IPS-20b (cell line): Measurements from ENCODE around the gene SEMA3C.
A peak's percentile ranks its signal among the peaks of the same experiment; 100 is the strongest.

Experiments used
- H3K27ac ChIP-seq: one replicate; pipeline ENCODE4 v1.5.1; 2013; ENCODE audit warnings: low read length
- H3K27me3 ChIP-seq: 2 replicates; pipeline ENCODE4 v1.6.1; 2013; ENCODE audit warnings: mild to moderate bottlenecking, low read length, inconsistent platforms; ENCODE audit not compliant: insufficient read depth
- H3K36me3 ChIP-seq: 2 replicates; pipeline ENCODE4 v1.6.1; 2013; ENCODE audit warnings: low read depth, mild to moderate bottlenecking, inconsistent platforms, low read length, moderate library complexity; ENCODE audit not compliant: insufficient read depth
- H3K4me1 ChIP-seq: 2 replicates; pipeline ENCODE4 v1.6.1; 2013; ENCODE audit warnings: mild to moderate bottlenecking, control low read depth, inconsistent platforms, low read length, moderate library complexity; ENCODE audit not compliant: insufficient read depth
- H3K4me3 ChIP-seq: 2 replicates; pipeline ENCODE4 v1.5.1; 2013; ENCODE audit warnings: mild to moderate bottlenecking, low read length, inconsistent platforms
- H3K9ac ChIP-seq: 2 replicates; pipeline ENCODE4 v1.6.1; 2013; ENCODE audit warnings: low read depth, mild to moderate bottlenecking, inconsistent platforms, low read length, moderate library complexity
- H3K9me3 ChIP-seq: 2 replicates; pipeline ENCODE4 v1.6.1; 2013; ENCODE audit warnings: mild to moderate bottlenecking, low read depth, low read length, inconsistent platforms; ENCODE audit not compliant: insufficient read depth

Gene SEMA3C

DNA sequence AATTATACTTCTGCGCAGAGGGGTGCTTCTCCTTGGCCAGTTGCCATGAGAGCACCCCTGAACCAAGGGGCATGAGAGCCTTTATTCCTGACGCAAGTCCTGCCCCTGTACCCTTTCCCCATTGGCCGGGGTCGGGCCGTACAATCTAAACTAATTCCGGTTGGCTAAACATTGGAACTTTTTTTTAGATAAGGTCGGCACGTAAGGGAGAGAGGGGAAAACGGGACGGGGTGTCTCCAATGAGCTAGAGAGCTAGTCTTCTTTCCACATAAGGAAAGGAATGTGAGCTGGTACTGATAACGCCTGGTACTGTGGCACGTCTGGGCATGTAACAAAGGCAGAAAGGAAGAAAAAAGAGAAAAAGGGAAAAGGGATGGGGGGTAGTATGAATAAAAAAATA, 183.5 kb downstream of the SEMA3C start:
- Histone ChIP-seq H3K9ac (no peak overlapping the region), H3K4me3 (no peak overlapping the region), H3K9me3 (no peaks in the 10 kb centered on the region), H3K27me3 (no peaks in the 10 kb centered on the region; the same call in 1 of the 2 replicates), H3K36me3 (no peaks in the 10 kb centered on the region), H3K27ac (no peak overlapping the region), H3K4me1 (peaks cover 7% of the 10 kb centered on the region; the same call in 1 of the 2 replicates)

DNA sequence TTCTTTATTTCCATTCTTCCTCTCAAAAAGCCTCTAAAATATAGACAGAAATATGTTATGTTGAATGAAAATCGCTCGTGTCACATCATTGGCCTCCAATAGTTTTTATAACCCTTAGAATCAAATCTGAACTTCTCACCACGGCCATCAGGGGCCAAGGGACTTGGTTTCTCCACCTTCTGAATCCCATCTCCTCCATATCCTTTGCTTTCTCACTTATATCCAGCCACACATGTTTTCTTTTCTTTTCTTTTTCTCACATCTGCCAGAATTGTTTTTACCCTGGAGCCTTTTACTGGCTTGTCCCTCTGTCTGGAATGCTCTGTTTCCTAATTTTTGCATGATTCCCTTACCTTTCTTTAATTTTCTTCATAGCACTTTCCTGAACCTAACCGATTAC, 184.8 kb downstream of the SEMA3C start:
- Histone ChIP-seq H3K27me3 (no peaks in the 10 kb centered on the region; the same call in 1 of the 2 replicates), H3K27ac (no peak overlapping the region), H3K4me3 (no peak overlapping the region), H3K9me3 (no peaks in the 10 kb centered on the region), H3K9ac (no peak overlapping the region), H3K4me1 (peaks cover 9% of the 10 kb centered on the region), H3K36me3 (no peaks in the 10 kb centered on the region)

DNA sequence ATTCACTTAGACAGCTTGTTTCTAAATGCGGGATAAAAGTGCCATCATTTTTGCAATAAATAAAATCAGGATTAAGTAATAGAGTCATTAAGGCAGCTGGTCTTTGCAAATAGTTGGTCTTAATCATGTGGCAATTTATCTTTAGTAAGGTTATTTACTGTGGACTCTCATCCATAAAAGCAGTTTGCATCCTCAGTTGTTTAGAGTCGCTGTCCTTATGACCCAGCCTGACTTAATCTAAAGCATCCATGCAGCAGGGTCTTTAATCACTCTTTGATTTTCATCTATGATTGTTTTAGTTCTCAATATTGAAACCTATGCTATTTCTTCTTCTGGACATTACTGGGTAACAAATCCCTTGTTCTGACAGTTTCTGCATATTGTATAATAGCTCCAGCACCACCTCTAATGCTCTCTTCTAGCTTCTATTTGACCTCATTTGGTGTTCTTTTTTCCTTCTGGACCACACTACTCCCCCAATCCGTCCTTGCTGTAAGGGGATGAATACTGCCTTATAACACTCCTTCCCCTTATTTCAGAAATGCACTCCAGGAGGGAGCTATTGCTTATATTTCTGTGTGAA, 185.4 kb downstream of the SEMA3C start:
- Histone ChIP-seq H3K36me3 (no peaks in the 10 kb centered on the region), H3K4me1 (peaks cover 9% of the 10 kb centered on the region), H3K9me3 (no peaks in the 10 kb centered on the region), H3K4me3 (no peak overlapping the region), H3K9ac (no peak overlapping the region), H3K27me3 (no peaks in the 10 kb centered on the region; the same call in 1 of the 2 replicates), H3K27ac (no peak overlapping the region)

DNA sequence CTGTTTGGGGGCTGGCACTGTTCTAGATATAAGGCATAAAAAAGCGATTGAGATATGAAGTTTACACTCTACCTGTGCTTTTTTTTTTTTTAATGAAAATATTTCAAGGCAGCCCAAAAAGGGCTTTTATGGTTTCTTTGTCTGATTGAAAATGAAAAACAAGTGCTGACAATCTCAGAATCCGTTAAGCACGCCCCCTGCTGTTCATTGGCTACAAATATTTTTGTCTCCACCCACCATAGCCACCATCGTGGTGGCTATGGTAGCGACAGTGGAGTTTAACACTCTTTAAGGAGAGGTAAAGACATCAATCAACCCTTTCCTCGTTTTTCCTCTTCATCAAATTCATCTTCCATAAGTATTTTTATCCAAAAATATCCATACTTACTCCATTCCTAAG, 186.2 kb downstream of the SEMA3C start:
- no peak overlapping the region for H3K9ac ChIP-seq
- H3K4me3 ChIP-seq = no peak overlapping the region
- no peaks in the 10 kb centered on the region for H3K36me3 ChIP-seq
- no peaks in the 10 kb centered on the region for H3K9me3 ChIP-seq
- H3K27me3 ChIP-seq = no peaks in the 10 kb centered on the region; the same call in 1 of the 2 replicates
- no peak overlapping the region for H3K27ac ChIP-seq
- H3K4me1 ChIP-seq = peaks cover 9% of the 10 kb centered on the region

DNA sequence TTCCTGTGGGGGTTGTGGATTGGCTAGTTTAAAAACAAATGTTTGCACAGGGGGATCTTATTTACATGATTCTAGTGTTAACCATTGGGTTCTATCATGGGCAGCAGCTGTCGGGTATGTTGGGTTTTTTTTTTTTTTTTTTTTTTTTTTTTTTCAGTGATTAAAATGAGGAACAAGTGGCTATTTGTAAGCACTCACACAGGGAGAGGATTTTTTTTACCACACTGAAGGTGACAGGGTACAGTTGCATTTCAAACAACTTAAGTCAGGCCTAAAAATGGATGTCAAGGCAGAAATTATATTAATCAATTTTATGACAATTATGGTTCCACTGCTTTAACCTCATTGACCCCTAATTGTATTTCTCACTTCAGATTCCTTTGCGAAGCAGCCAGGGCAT, 187.6 kb downstream of the SEMA3C start:
- Histone ChIP-seq H3K9ac (no peak overlapping the region), H3K4me1 (peaks cover 9% of the 10 kb centered on the region), H3K4me3 (no peak overlapping the region), H3K9me3 (no peaks in the 10 kb centered on the region), H3K36me3 (no peaks in the 10 kb centered on the region), H3K27me3 (no peaks in the 10 kb centered on the region; the same call in 1 of the 2 replicates), H3K27ac (no peak overlapping the region)

DNA sequence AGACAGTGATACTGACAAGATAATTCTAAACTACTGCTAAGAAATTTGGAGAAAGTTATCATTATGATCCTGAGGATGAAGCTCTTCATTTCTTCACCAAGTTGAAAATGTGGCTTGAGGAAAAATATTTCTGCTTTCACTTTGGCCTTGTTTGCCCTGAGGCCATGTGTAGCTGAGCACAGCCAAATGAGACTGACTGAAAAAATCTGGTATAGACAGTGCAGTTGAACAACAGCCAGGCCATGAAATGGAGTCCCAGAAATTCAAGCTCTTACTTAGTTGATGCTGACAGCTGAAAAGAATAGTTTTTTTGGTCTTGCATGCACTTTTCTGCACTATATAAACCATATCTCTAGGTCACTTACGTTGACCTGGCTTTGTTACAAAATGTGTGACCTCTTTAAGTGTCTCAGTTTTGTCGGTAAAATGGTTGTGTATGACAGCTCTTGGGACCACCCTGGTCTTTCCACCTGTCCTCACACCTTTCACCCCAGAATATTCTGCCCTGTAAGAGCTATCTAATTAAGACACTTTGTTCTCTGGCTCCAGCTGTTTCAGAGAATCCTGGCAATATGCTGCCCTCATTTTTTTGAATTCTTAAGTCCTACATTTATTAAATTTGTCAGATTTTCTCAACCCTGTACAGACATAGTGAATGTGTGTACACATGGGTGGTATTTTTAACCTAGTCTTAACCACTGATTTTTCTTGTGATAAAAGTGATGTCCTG, 189.1 kb downstream of the SEMA3C start:
- H3K4me3 ChIP-seq = no peak overlapping the region
- peaks cover 12% of the 10 kb centered on the region for H3K4me1 ChIP-seq
- H3K27ac ChIP-seq = no peak overlapping the region
- no peak overlapping the region for H3K9ac ChIP-seq
- no peaks in the 10 kb centered on the region for H3K36me3 ChIP-seq
- no peaks in the 10 kb centered on the region for H3K9me3 ChIP-seq
- H3K27me3 ChIP-seq = no peaks in the 10 kb centered on the region; the same call in 1 of the 2 replicates

DNA sequence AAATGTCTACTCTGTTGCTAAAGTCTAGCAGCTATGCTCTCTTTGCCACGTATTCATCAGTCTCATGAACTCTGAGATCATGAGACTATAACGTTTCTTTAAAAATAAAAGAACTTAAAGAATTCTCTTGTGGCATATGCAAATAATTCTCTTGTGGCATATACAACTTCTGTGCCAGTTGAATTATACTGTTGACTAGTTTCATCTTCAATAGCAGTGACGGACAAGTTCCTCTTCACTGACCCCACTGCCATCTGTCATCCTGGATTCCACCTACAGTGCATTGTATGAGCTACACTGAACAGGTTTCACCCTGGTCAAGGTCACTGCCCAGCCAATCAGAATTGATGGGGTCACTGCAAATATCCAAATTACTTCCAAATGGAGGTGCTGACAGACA, 192.2 kb downstream of the SEMA3C start:
- no peaks in the 10 kb centered on the region for H3K9me3 ChIP-seq
- H3K27me3 ChIP-seq = no peaks in the 10 kb centered on the region; the same call in 1 of the 2 replicates
- no peaks in the 10 kb centered on the region for H3K36me3 ChIP-seq
- peaks cover 31% of the 10 kb centered on the region for H3K4me1 ChIP-seq
- H3K4me3 ChIP-seq = no peak overlapping the region
- H3K9ac ChIP-seq = no peak overlapping the region
- H3K27ac ChIP-seq = no peak overlapping the region

DNA sequence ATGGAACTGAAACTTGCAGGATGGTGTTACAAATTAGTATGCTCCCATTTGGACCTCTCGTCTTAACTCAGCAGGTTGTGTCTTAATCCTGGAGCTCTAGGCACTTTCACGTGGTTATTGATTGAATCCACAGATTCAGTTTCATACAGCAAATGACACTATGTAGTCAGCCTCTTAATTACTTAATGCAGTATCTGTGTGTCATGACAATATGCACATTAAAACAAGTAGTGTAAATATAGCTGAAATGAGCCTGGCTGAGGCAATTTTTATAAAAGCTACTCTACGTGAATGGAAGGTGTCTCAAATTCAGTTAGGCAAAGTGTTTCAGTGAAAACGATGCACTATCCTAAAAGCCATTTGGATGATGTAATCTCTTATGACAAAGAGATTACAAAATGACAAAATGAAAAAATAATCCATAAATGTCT, 193.7 kb downstream of the SEMA3C start:
- Histone ChIP-seq H3K9ac (no peak overlapping the region), H3K4me1 (peaks cover 27% of the 10 kb centered on the region), H3K36me3 (no peaks in the 10 kb centered on the region), H3K4me3 (no peak overlapping the region), H3K27ac (no peak overlapping the region), H3K27me3 (no peaks in the 10 kb centered on the region), H3K9me3 (no peaks in the 10 kb centered on the region)

DNA sequence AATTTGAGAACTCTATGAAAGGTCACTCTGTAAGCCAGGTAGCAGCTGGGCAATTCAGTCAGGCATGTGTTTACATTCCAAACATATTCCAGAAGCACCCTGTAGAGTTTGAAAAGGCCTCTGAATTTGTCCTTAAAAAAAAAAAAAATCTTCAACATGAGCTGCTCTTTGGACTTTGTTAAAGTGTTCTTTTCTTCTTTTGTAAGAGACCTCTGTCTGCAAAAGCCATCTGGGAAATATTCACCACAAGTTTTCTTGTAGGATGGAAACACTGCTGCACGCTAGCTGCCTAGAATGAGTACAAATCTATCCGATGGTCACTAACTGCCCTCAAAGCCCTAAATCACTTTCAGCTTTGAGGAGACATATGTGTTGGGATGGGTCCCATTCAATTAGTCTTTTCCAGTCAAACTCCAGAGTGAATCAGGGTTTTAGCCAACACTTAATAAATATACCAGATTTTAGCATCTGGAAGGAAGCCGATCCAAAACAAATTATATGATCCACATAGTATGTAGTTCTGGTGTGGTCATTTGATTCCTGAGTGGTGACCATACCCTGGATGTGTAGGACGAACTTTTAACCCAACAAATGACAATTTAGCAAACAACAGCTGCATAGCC, 194.5 kb downstream of the SEMA3C start:
- Histone ChIP-seq H3K9me3 (no peaks in the 10 kb centered on the region), H3K36me3 (no peaks in the 10 kb centered on the region), H3K9ac (no peak overlapping the region), H3K27ac (no peak overlapping the region), H3K4me1 (peaks cover 25% of the 10 kb centered on the region), H3K27me3 (no peaks in the 10 kb centered on the region), H3K4me3 (no peak overlapping the region)

DNA sequence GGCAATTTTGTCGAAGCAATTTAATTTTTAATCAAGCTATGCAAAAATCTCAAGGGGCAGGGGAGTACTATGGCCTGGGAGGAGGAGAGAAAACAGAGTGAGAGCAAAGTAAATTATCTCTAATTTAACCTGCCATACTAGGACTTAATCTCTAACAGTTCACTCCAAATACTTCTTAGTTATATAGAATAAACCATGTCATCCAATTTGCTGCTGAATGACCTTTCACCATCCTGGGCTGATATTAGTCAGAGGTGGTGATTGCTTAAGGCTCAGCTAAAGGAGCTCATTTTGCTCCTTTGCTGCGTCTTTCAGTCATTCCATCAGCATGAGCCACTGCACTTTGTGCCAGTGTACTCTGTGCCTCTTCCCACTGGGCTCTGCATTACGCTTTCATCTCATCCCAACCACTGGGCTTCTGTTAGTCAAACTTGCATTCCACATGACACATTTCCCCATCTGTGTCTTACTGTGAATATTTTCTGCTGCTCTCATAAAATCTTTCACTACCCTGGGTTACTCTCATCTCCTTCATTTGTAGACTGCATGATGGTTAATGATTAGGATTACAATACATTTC, 196.1 kb downstream of the SEMA3C start:
- H3K9me3 ChIP-seq = no peaks in the 10 kb centered on the region
- 0 out of 2 replicates have a peak overlapping the region, but pooled peaks have one; percentile 6 for H3K4me3 ChIP-seq
- no peaks in the 10 kb centered on the region for H3K27me3 ChIP-seq
- H3K36me3 ChIP-seq = no peaks in the 10 kb centered on the region
- peaks cover 25% of the 10 kb centered on the region for H3K4me1 ChIP-seq
- H3K27ac ChIP-seq = no peak overlapping the region
- H3K9ac ChIP-seq = no peak overlapping the region

DNA sequence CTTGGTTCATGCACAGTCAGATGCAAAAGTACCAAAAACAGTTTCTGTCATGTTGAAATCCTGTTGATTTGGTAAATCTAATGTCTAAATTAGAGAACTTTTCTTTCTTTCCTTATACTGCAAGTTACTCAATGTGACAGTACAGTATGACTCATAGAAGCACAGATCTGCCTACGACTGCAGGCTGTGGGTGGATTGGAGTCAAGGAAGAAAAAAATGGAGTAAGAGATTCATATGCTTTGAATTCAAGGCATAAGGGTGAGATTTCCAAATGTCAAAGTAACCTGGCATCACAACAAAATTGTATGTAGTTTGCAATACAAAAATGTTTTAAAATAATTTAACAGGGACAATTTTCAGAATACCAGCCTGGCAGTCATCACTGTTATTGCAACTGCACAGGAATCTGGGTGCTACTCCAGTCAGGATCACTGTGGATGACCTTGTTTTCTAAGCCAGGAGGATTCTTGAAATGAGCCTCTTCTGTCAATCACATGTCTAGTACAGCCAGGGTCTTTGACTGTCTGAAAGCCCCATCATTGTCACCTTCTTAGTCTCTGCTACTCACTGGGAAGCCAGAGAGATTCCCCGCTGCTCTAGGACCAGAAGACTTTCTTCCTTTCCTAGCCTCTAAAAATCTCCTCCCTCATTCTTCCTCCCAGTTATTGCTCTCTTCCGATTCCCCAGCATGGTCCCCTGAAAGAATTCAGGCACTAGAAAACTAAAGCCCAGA, 196.8 kb downstream of the SEMA3C start:
- no peaks in the 10 kb centered on the region for H3K27me3 ChIP-seq
- no peak overlapping the region for H3K4me3 ChIP-seq
- no peaks in the 10 kb centered on the region for H3K9me3 ChIP-seq
- H3K36me3 ChIP-seq = no peaks in the 10 kb centered on the region
- H3K4me1 ChIP-seq = peaks cover 25% of the 10 kb centered on the region
- H3K27ac ChIP-seq = no peak overlapping the region
- H3K9ac ChIP-seq = no peak overlapping the region
